ENCODE measurements around the gene ARID4B.
"Not testable (repeated sequence)": the region's sequence is repeated elsewhere in the genome, so short reads cannot be mapped to it uniquely, and the experiment has no call there.

The ARID4B gene

DNA sequence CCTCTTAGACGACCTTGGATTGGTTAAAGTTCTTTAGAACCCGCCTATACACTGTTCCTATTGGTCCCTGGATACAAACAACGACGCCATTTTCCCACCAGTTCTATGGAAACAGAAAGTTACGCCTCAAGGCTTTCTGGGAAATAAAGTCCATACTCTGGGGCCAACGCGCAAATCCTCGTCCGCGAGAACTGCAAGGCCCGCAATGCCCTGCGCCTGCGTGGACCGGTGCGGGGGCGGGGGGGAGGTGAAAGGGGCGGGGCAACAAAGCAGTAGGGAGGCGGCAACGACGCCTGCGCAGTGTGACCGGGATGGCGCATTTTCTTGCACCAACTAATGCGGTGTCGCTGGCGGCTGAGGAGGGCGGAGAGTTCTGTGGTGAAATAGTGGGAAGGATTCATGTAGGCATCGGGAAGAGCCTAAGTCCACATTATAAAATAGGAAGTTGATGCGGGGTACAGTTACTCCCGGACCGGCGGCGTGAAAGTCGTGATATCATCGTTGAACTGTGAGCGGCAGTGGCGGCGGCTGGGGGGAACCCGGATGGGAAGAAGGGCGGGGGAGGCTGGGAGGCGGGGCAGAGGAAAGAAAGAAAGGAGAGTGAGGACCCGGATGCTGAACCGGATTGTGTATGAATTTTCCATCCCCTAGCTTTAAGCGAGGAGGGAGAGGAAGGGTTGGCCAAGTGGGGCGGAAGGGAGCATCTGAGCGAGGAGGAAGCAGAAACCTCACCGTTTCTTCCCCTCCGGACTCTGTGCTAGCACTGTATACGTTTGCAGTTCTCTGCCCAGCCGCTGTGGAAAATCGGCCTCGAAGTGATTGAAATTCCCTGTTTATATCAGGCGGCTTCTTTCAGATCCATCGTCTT lies 526 bp upstream of the ARID4B start, which contains the start of gene GGPS1:
TSS of gene GGPS1 (plus strand) at position 300 of the 868 bp plus-strand sequence. CDS start 6,695 bp downstream, outside the sequence.
- in situ Hi-C loops (cut with MboI; ENCODE audit: low sequenced_read_pairs), result no loop called here

DNA sequence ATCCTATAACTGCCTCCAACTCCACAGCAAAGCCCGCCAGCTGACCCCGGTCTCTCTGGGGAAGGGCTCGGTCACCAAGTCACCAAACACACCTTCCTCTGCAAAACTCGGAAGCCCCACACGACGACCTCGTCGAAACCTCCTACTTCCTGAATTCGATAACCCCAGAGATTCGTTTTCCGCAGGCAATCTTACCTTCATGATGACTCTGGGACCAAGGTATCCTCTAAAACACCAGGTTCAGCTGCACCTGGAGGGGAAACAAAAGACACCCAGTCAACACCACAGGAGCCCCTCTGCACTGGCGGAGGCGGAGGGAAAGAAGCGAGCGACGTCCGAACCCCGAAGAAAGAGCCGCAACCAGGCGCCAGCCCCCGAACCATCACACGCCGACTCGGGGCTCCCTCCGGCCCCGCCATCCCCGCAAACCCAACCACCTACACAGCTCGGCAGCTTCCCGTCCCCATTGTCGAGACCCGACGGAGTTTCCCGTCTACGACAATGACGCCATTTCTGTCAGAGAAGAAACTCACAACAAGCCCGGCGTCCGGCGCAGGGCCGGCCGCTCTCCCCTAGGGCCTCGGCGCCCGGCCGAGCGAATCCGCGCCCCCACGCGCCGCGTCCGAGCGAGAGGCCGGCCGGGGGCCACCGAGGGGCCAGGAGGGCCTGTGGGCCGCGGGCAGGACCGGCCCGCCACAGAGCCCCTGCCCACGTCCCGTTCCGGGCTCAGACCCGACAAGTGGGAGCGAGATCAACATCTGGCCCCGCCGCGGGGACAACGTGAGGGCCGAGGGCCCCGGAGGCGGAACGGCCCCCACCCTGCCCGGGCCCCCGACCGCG lies 1.0 kb downstream of the ARID4B start:
- in situ Hi-C loops (cut with MboI; ENCODE audit: low sequenced_read_pairs), result no loop called here

DNA sequence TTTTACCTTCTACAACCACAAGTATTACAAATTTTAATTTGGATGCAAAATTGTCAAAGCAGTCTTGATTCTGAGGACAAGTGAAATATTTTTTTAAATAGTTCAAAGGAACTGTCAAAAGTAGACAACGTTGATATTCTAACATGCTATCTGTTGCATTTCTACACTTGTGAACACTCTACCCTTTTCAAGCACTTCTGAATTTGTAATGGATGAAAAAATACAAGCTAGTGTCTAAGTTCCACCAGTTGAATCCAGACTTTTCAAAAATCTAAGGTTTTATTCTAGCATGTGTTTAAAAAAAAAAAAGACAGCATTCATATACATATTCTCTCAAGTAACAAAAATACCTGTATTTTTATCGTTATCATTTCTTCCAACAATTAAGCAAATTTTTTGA lies 2.1 kb downstream of the ARID4B start:
- in situ Hi-C loops (cut with MboI; ENCODE audit: low sequenced_read_pairs), result no loop called here

DNA sequence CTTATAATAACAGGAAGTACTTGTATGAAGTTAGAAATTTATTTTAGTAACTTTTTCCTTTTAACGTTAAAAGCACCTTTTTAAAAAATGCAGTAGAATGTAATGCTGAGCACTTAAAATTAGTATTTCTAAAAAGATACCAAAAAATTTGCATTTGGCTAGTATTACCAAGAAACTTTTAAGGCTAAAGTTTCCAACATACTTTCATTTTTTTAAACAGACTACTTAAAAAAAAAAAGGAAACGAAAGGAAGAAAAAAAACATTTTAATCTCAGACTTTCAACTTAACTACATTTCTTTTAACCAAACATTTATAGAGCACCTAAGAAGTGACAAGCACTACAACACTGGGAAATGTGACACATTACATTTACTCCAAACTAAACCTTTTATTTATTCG lies 2.8 kb downstream of the ARID4B start:
- in situ Hi-C loops (cut with MboI; ENCODE audit: low sequenced_read_pairs), result no loop called here

DNA sequence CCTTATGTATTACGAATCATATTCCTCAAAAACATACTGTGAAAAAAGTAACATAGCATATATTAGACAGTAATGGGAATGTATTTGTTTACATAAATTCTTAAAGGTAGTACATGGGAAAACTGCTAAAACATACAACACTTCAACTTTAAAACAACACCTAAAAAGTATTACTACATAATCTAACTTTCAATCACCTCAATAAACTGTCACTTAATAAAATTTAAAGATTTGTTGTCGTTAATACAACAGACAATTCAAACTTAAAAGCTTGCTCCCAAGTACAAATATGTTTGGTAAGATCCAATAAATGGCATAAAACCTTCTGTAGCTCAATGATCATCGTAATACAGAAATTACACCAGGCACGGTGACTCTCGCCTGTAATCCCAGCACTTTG lies 3.7 kb downstream of the ARID4B start:
- in situ Hi-C loops (cut with MboI; ENCODE audit: low sequenced_read_pairs), result no loop called here

DNA sequence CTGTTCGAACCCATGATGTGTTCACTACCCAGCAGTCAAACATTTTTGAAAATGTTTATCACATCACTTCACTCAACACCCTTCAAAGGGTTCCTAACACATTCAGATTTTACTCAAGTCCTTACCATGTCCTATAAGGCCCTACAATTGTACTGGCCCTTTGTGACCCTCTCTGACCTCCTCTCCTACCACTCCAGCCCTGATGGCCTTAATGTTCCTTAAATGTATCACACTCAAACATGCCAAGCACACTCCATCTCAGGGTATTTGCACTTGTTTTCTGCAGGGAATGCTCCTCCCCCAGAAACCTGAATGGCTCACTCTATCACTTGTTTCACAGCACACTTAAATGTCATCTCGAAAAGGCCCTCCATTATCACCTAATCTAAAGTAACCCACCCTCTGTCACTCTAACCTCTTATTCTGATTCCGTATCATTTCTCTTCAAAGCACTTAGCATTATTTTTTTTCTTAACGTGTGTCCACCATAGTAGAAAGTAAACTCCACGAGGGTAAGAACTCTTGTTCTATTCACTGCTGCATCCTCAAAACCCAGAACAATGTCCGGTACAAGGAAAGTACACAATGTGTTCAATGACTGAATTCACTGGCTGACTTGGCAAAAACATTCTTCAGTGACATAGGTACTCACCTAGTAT lies 7.3 kb downstream of the ARID4B start:
- in situ Hi-C loops (cut with MboI; ENCODE audit: low sequenced_read_pairs), result no loop called here

DNA sequence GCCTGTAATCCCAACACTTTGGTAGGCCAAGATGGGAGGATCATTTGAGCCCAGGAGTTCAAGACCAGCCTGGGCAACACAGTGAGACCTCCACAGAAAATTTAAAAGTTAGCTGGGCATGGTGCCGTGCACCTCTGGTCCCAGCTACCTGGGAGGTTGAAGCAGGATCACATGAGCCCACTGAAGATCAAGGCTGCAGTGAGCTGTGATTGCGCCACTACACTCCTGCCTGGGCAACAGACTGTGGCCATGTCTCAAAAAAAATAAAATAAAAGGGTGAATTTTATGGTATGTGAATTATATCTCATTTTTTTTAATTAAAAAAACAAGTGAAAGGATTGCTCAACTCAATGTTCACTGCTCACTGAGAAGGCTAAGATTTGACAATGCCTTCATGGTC lies 8.7 kb downstream of the ARID4B start:
- in situ Hi-C loops (cut with MboI; ENCODE audit: low sequenced_read_pairs), result no loop called here

DNA sequence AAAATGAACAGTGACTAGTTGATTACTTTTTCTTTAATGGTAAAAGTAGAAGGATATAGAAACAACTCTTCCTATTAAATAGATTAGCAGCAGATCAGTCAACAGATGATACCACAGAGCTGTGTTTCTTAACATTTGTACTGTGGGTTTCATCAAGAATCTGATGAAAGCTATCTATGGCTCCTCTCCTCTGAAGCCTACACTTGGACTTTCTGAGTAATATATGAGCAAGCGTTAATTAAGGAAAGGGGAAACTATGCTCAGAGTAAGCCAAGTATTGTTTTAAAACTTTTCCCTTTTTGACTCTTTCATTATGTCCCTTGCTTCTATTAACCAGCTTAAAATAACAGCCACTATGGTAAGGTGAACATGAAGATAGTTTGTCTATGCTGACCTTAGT lies 10.8 kb downstream of the ARID4B start:
- in situ Hi-C loops (cut with MboI; ENCODE audit: low sequenced_read_pairs), result no loop called here

DNA sequence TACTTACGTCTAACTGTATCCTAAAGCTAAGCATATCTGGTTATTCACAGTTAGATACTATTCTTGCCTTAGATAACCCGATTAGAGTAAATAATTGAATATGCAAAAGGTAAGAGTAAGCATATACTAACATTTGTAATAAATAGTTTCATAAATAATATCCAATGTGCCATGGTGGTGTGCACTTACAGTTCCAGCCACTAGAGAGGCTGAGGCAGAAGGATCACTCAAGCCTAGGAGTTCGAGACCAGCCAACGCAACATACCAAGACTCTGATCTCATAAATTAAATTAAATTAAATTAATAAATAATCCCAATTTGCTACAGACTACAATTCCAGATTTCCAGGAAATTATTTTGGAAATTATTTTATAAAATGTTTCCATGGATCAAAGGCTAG lies 12.2 kb downstream of the ARID4B start:
- in situ Hi-C loops (cut with MboI; ENCODE audit: low sequenced_read_pairs), result no loop called here

DNA sequence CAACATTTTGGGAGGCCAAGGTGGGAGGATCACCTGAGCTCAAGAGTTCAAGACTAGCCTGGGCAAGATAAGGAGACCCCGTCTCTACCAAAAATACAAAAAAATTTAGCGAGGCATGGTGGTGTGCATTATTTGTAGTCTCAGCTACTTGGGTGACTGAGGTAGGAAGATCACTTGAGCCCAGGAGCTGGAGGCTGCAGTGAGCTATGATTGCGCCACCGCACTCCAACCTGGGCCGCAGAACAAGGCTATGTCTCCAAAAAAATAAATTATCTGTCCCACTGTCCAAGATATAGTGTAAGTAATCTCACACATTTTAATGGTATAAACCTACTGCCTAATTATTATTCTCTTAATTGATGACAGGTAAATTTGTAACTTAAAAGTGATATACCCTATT lies 12.8 kb downstream of the ARID4B start:
- in situ Hi-C loops (cut with MboI; ENCODE audit: low sequenced_read_pairs), result no loop called here

DNA sequence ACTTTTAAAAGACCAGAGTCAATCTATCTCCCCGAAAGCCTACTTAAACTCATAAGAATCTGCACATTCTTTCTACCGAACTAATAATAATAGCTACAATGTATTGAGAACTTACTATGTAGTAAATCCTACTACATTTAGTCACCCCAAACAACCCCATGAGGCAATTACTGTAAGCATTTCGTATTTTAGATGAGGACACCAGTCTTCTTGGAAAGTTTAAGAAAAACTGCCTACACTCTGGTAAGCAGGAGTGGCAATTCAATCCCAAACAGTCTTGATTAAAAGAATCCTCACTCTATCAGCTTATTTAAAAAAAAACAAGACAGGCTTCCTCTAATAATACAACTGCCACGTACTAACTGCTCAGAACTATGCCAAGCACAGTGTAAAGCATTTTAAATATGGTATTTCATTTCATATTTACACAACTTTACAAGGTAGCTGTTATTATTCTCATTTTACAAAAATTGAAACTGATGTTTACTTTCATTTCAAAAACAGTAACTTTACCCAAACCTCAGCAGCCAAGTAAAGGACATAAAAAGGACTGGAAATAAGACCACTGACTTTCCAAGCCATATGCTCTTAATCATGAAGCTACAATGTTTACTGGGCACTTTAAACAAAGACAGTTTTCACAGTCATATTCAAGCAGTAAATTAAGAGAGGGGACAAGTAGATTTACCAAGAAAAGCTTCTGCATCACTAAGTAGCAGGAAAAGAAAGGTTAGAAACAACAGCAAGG lies 13.9 kb downstream of the ARID4B start:
- in situ Hi-C loops (cut with MboI; ENCODE audit: low sequenced_read_pairs), result no loop called here

DNA sequence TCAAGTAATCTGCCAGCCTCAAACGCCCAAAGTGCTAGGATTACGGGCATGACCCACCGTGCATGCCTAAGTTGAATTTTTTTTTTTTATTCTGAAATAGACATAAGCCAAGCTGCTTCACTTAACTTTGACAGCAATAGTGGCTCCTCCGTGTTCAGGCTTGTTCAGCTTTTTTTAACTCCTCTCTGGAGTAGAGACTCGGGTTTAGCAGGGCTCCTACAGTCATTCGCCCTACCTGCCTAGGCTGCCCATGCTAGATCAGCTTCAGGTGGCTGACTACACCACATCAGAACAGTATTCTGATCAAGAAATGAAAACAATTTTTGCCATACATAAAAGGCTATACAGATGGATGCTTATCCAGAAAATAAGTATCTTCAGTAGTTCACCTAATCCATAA lies 14.7 kb downstream of the ARID4B start:
- in situ Hi-C loops (cut with MboI; ENCODE audit: low sequenced_read_pairs), result no loop called here

DNA sequence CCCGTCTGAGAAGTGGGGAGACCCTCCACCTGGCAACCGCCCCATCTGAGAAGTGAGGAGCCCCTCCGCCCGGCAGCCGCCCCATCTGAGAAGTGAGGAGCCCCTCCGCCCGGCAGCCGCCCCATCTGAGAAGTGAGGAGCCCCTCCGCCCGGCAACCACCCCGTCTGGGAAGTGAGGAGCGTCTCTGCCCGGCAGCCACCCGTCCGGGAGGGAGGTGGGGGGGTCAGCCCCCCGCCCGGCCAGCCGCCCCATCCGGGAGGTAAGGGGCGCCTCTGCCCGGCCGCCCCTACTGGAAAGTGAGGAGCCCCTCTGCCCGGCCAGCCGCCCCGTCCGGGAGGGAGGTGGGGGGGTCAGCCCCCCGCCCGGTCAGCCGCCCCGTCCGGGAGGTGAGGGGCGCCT lies 18.8 kb downstream of the ARID4B start:
- in situ Hi-C loops (cut with MboI; ENCODE audit: low sequenced_read_pairs), result not testable (repeated sequence)

DNA sequence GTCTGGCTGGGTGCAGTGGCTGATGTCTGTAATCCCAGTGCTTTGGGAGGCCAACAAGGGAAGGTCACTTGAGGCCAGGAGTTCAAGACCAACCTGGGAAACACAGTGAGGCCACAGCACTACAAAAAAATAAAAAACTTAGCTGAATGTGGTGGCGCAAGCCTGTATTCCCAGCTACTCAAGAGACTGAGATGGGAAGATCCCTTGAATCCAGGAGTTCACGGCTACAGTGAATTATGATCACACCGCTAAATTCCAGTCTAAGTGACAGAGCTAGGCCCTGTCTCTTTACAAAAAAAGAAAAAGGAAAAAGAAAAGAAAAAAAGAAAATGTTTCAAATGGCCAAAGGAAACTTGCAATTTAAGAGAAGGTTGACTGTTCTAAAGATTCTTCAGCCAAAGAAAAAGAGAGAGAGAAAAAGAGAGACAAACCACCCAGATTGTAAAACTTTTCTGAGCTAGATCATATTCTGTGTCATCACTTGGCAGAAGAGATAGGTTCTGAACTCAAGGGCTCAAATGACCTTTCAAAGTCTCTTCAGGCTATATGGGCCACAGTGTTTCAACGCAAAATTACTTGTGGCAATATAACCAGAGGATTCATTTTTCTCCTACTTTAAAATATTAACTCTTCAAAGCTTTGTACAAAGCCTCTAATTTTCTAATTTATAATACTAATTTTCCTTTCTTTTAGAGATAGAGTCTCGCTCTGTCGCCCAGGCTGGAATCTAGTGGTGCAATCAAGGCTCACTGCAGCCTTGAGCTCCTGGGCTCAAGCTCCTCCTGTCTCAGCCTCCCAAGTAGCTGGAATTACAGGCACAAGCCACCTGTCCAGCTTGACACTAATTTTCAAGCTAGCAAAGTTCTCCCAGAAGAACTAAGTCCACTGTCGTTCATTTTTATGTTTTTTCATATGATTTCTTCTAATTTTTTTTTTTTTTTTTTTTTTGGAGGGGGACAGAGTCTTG lies 20.5 kb downstream of the ARID4B start:
- in situ Hi-C loops (cut with MboI; ENCODE audit: low sequenced_read_pairs), result no loop called here

DNA sequence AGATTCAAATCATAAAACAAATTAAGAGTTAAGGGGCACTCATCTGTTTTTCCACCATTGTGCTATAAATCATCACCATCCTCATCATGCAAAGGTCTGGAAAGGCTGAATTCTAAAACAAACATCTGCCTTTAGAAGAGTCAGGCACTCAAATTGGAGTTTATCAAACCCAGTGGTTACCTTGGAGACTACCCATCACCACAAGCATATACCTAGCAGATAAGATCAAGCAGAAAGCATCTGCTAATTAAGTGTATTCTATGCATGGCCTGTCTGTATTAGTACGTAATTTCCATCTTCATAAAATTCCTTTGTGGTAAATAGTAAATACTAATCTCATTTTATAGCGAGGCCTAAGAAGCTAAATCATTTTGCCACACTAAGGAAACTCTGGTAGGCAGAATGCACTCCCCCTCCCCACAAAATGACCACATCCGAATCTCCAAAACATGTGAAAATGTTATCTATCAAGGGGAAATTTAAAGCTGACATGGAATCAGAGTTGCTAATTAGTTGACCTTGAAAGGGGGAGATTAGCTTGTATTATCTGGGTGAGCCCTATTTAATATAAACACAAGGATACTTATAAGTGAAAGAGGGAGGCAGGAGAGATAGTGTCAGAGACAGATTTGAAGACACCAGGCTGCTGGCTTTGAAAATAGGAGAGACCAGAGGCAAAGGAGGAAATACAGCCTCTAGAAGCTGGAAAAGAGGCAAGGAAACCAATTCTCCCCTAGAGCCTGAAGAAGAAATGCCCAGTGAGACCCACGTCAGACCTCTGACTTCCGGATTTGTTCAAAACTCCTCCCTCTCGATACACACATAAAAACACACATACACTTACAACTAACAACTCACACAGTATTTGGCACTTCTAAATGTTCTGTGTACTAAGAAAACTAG lies 23.2 kb downstream of the ARID4B start:
- in situ Hi-C loops (cut with MboI; ENCODE audit: low sequenced_read_pairs), result no loop called here

DNA sequence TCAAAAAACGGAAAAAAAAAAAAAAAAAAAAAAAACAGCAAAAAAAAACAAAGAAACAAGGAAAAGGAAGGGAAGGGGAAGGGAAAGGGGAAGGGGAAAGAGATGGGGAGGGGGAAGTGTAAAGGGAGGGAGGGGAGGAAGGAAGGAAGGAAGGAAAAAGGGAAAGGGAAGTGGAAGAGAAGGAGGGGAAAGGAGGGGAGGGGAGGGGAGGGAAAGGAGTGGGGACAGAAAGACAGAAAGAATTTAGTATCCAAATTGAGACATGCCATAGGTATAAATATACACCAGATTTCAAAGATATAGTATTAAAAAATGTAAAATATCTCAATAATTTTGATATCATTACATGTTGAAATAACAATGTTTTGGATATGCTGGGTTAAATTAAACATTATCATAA lies 25.8 kb downstream of the ARID4B start:
- in situ Hi-C loops (cut with MboI; ENCODE audit: low sequenced_read_pairs), result no loop called here

DNA sequence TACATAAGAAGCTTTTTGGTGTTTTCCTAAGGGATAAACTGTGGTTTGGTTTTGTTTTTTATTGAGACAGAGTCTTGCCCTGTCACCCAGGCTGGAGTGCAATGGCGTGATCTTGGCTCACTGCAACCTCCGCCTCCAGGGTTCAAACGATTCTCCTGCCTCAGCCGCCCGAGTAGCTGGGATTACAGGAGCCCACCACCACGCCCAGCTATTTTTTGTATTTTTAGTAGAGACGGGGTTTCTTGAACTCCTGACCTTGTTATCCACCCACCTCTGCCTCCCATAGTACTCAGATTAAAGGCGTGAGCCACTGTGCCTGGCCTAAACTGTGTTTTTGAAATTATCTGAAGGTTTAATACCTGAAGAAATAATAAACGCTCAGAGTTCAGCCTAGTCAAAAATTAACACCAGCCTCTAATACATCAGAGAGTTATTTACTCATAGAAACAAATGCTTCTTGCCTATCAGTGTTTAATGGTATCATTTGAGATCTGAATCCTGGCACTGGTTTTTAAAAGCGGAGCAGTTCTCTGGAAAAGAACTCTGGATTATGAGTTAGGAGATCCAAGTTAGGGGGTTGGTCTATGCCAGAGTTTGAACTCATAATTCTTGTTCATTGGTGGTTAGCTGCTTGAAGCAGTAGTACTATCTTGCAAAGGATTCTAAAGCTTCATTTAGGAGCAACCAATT lies 28.7 kb downstream of the ARID4B start:
- in situ Hi-C loops (cut with MboI; ENCODE audit: low sequenced_read_pairs), result no loop called here

DNA sequence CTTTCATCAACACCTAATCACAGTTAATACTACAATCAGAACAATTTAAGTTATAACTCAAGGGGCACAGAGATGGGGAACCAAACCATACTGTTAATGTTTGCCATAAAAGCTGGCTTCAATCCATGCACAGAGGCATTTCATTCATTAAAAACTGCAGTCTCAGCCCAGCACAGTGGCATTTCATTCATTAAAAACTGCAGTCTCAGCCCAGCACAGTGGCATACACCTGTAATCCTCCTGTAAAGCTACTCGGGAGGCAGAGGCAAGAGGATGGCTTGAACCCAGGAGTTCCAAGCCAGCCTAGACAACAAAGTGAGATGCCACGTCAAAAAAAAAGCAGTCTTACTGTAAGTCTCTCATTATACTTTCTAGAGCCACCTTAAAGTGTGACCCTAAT lies 29.2 kb downstream of the ARID4B start:
- in situ Hi-C loops (cut with MboI; ENCODE audit: low sequenced_read_pairs), result no loop called here
